Stimulated activated CD4-positive, alpha-beta T cell treated with anti-CD3 and anti-CD28 coated beads, Interleukin-4, amount 100 ng/mL, for 24 hours (primary cell): ENCODE data around the gene IGFL1.
"Not testable (repeated sequence)": the region's sequence is repeated elsewhere in the genome, so short reads cannot be mapped to it uniquely, and the experiment has no call there.

Source experiments
- DNase-seq: peaks from one replicate; pipeline ENCODE4 v3.0.0-alpha.2; 2020

IGFL1 gene

DNA sequence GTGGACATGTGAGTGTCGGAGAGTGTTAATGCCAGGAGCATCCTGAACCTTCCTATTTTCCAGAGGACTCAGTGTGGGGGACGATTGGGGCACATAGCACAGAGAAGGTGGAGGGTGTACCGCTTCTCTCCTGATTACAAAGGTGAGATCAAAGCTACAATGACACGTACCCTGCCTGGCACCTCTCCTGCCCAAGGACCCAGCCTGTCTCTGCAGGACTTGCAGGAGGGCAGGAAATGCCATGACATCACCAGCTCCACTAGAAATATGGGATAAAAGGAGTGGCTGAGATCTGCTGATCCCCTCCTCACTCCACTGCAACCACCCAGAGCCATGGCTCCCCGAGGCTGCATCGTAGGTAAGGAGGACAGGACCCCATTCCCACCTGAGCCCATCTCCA lies at the start of gene IGFL1:
TSS of gene IGFL1 (plus strand) at position 301 of the 400 bp plus-strand sequence. CDS start at position 334, 33 bp downstream.
- DNase-seq, result no peak

DNA sequence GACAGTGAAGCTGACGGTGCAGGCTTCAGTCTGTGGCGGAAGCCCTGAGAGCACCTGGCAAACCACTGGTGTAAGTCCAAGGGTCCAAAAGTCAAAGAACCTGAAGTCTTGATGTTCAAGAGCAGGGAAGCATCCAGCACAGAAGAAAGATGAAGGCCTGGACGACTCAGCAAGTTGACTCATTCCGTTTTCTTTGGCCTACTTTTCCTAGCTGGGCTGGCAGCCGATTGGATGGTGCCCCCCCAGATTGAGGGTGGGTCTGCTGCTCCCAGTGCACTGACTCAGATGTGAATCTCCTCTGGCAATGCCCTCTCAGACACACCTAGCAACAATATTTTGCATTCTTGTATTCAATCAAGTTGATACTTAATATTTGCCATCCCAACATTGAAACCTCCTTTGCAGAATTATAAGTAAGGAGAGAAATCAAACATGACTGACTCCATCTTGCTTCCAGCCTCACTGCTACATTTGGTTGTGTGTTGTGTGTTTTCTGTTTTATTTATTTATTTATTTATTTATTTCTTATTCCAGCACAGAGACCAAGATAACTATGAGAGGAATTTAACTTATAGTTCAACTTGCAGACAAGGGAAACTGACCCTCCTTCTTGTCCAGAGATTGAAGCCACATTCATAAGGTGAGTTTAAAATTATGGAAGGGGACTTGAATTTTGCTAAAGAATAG lies 48.7 kb upstream of the IGFL1 start:
- no peak for DNase-seq

- DNase-seq, result no peak
Measured at GRCh38 chr19:46181388-46181779, 48.2 kb upstream of the IGFL1 start.

DNA sequence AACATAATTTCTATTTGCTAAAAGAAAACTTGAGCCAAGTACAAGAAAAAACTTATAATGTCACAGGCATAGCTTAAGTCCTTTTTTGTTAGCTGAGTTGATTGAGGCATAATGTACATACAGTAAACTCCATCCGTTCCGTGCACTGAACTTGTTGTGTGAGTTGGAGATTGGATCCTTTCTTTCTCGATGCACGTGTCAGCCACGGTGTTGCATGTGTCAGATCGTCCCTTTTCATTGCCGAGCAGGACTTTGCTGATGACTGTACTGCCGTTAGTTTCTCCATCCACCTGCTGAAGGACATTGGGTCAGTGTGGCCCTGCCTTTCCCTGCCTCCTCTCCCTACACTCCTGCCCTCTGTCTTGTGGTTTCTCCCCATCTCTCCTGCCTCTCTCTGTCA lies 47.1 kb upstream of the IGFL1 start:
- no peak for DNase-seq

DNA sequence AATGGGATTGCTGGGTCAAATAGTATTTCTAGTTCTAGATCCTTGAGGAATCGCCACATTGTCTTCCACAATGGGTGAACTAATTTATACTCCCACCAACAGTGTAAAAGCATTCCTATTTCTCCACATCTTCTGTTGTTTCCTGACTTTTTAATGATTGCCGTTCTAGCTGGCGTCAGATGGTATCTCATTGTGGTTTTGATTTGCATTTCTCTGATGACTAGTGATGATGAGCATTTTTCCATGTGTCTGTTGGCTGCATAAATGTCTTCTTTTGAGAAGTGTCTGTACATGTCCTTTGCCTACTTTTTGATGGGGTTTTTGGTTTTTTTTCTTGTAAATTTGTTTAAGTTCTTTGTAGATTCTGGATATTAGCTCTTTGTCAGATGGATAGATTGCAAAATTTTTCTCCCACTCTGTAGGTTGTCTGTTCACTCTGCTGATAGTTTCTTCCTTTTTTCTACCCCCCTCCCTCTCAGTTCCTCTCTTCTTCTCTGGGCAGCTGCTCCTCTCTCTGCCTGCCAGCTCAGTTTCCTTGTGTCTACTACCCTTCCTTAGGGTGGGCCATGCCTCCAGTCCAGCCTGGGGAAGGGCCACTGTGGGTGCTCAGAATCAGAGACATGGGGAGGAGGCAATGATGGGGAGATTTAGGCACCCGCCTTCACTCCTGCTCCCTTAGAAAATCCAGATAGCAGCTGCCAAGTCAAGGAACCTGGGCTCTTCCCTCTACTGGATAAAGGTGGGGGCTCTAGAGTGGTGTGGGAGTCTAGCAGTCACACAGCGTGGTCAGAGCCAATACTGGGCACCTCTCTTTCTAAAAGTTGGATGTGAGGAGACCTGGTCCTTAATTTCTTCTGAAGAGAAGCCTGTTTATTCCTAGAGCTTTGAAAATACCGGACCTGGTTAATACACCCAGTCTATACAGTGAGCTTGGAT lies 44.5 kb upstream of the IGFL1 start:
- not testable (repeated sequence) for DNase-seq

DNA sequence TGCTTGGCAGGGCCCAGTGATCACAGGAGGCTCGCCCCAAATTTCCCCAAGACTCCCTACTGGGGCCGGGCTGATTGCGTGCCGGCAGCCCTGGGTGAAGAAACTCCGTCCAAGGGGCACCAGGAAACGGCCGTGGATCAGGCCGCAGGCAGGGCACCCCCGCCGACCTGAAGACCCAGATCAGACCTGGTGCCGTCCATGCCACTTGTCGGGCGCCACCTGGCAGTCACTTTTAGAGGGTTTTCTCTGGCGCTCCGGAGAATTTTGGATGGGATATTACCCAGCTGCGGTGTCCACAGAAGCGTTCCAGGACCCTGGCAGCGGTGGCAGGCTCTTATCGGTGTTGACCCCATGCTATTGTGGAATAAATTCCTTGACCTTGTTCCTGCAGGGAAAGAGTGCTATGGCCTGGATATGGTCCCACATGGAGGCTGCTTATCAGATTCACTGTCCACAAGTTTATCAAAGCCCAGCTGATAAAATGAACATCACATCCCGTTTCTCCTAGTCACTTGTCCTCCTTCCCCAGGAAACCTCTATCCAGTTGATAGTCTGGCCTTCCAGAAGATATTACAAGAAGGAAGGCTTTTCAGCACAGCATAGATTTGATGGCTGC lies 43.3 kb upstream of the IGFL1 start:
- DNase-seq, result no peak

DNA sequence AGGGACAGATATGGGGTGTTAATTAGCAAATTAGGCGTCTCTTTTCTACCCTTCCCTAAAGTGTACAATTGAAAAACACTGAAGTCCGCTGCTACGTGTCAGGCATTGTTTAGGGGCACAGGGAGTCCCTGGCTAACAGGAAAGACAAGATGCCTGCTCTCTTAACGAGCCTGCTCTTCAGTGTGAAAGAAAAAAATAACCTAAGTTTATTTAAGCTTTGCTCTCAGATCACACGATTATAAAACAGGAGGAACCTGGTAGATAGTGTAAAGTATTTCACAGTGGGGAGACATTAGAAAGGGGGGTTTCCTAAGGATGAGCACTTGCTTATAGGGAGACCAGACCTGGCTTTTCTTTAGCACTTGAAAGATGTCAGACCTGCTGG lies 42.8 kb upstream of the IGFL1 start:
- DNase-seq, result no peak

- no peak for DNase-seq
Measured at GRCh38 chr19:46189971-46190888, 39.3 kb upstream of the IGFL1 start.

GRCh38 chr19:46191356-46191755 lies 38.2 kb upstream of the IGFL1 start:
- DNase-seq, result no peak

DNA sequence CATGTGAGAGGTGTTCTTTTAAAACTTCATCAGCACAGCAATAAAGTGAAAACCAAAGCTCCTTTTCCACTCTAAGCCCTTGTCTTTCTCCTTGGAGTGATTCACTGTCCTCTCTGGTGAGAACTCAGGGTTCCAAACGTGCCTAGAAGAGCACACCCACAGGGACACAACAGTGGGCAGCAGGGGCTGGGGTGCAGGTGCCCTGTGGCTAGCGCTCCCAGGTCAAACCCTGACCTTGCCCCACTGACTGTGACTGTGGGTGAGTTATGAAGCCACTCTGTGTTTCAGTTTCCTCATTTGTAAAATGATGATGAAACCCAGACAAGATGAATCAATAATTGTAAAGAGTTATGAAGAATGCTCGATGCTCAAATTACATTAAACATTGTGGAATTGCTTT lies 37.6 kb upstream of the IGFL1 start:
- no peak for DNase-seq

GRCh38 chr19:46192626-46192991 lies 36.9 kb upstream of the IGFL1 start:
- not testable (repeated sequence) for DNase-seq

DNA sequence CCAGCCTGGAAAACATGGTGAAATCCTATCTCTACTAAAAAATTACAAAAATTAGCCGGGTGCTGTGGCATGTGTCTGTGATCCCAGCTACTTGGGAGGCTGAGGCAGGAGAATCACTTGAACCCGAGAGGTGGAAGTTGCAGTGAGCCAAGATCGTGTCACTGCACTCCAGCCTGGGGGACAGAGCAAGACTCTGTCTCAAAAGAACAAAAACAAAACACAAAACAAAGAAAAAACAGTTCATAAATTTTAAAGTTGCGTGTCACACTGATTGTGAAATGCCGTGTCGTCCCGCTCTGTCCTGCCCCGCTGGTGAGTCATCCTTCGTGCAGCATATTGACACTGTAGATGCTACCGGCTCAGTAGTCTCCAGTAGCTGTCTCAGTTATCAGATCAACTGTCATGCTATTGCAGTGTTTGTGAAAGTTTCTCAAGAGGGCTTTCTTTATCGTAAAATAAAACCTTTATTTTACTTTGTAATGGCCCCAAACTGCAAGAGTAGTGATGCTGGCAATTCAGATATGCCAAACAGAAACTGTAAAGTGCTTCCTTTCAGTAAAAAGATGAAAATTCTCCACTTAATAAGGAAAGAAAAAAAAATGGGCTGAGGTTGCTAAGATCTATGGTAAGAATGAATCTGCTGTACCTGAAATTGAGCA lies 36.4 kb upstream of the IGFL1 start:
- no peak for DNase-seq

DNA sequence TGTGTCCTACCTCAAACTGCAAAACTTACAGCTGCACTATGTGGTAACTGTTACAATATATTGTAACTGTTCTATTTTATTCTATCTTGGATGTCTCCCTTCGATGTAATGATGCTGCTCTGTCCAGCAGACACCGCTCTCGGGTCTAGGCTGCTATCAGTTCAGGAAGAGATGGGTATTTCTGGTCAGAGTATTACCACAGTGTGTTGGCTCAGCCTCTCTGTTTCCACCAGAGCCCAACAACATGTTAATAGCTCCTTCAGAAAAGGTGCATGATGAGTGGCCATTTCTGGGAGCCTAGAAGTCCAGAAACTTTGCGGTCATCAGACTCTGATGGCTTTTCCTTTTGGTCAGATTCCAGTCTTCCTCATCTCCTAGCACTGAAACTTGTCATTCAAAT lies 35.9 kb upstream of the IGFL1 start:
- no peak for DNase-seq

DNA sequence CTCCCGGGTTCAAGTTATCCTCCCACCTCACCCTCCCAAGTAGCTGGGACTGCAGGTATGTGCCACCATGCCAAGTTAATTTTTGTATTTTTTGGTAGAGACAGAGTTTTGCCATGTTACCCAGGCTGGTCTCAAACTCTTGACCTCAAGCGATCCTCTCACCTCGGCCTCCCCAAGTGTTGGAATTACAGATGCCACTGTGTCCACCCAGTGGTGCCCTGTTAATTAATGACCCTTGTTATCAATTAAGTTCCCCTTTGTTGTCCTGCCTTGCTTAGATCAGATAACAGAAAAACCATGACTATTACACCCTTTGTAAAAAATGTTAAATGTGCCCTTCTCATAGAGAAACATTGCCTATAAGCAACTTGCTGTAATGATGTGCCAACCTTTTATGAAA lies 34.4 kb upstream of the IGFL1 start:
- DNase-seq, result no peak

GRCh38 chr19:46195919-46196318 lies 33.6 kb upstream of the IGFL1 start:
- not testable (repeated sequence) for DNase-seq

DNA sequence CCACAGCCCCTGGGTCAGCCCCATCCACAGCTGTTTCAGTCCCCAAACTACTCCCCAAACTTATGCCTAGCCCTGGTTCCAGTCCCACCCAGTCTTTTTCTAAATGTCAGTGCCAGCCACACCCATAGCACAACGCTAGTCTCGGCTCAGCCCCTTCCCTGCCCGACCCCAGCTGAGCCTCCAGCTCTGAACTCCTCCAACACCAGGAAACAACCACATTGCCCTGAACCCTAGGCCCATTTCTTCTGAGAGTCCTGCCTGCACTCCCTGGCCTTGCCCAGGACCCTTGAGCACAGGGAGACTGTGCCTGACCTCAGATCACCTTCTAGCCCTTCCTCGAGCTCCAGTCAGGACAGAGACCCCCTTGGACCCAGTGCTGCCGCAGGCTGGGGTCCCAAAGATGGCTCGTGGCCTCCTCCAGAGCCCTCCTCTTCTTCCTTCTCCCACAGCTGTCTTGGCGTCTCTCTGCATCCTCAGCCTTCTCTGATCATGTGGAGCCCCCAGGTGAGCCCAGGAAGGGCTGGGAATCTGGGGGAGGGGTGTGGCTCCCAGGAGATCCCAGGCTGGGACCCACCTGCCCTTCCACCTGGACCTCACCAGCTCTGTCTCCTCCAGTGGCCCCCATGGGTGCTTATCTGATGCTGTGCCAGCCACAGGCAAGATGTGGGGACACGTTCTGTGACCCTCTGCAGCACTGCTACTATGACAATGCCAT lies 33.0 kb upstream of the IGFL1 start:
- no peak for DNase-seq

GRCh38 chr19:46197314-46198070 lies 32.0 kb upstream of the IGFL1 start:
- no peak for DNase-seq

DNA sequence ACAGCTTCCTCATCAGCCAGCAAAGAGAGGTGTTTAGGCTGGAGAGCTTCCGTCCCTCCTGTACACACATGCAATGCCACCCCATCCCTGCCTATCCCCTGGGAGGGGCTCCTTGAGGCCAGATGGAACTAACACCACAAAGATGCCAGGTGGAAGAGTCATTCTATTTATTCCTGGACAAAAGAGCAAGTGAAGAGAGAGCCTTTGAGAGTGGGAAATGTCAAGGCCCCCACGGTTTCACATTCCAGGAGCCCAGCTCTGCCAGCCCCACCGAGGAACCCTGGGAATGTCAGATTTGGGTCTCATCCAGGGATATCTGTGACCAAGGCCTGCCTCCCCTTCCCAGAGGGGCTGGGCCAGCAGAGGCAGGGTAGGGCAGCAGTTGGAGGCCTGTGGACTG lies 30.8 kb upstream of the IGFL1 start:
- no peak for DNase-seq

DNA sequence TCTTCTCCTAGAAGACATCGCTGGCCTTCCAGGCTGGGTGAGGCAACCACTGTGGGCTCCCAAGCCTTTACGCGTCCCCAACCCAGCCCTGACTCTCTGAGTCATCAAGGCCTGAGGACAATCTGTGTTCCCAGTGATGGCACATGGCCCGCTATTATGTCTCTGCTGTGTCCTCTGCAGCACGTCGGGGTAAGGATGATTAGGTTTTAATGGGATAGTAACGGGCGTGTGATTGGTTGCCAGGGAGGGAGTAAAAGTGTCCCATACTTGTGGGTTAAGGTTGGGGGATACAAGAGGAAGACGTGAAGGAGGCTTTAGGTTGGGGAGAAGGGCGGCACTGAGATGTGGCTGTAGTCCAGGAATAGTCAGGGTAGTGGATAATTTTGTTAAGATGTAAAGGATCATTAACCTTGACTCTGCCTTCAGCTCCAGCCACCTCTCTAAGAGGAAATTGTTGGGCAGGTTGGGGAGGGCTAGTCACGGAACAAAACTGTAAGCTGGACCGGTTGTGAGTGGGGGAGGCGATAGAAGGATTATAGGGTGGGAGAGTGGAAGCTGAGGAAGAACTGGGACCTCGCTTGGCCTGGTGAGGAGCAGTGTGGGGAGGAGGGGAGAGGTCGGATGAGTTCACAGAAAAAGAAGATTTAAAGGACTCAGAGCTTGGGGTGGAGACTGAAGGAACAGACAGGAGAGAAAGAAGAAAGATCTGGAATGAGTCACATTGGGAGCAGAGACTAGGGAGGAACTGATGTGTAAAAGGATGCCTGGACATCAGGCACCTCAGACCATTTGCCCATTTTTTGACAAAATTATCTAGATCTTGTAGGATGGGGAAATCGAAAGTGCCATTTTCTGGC lies 27.9 kb upstream of the IGFL1 start:
- no peak for DNase-seq

DNA sequence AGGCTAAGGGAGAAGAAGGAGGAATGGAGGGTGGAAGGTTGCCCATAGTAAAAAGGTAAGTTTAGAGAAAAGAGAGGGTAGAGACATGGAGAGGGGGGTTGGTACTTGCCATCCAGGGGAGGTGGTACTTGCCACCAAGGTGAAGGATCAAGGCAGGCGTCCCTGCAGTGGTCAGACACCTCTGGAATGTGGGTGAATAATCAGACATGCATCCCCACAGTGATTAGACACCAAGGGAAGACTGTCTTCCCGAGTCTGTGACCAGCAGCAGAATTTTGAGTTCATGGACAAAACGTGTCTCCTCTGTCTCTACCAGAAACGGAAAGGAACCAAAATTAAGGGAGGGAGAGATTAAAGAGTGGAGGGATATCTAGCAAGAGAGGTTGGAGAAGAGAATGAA lies 27.1 kb upstream of the IGFL1 start:
- no peak for DNase-seq
